Right ventricle myocardium superior (tissue), 1 donor: ENCODE results near the gene GSTM5. TPM values are rescaled to one million over a fixed set of nuclear protein-coding genes. Genes with fewer than 3 reads are reported as not detected.
A peak's percentile ranks its signal among the peaks of the same experiment; 100 is the strongest.
"Not testable (repeated sequence)": the region's sequence is repeated elsewhere in the genome, so short reads cannot be mapped to it uniquely, and the experiment has no call there.

ENCODE experiments used
- ATAC-seq: fragments of 200-7000 bp; cut with Tn5 transposase; one replicate; pipeline ENCODE4 v1.9.1; 2020; ENCODE audit warnings: mild to moderate bottlenecking; ENCODE audit not compliant: poor library complexity
- DNase-seq: peaks from one replicate; pipeline ENCODE4 v3.0.0-alpha.2; 2020
- intact Hi-C: fragments of 100-400 bp; cut with DNase I; formaldehyde crosslinking; loops from one replicate; pipeline ENCODE4 v1.11.2; 2022
- long read RNA-seq: library from polyadenylated mRNA; unstranded; transcript quantifications from one replicate; pipeline ENCODE4 v2.0.0, GENCODE V29; 2021
- total RNA-seq: library from RNA; stranded (reverse); fragmentation: NEBNext Ultra II Directional; extraction: Animal tissue kit (Norgen Biotek cat#: 25700); gene quantifications from one replicate; pipeline ENCODE4 v1.2.1, GENCODE V29; 2021
- donor health status: DM: no; HTN: yes; CAD: no; lungs with severe emphysema.

Gene GSTM5
- 2.6 TPM for total RNA-seq
- long read RNA-seq, partial matches to known transcripts, result 0 of 1 reads
- long read RNA-seq, other reads (novel, unspliced or antisense), result 0 of 1 reads

DNA sequence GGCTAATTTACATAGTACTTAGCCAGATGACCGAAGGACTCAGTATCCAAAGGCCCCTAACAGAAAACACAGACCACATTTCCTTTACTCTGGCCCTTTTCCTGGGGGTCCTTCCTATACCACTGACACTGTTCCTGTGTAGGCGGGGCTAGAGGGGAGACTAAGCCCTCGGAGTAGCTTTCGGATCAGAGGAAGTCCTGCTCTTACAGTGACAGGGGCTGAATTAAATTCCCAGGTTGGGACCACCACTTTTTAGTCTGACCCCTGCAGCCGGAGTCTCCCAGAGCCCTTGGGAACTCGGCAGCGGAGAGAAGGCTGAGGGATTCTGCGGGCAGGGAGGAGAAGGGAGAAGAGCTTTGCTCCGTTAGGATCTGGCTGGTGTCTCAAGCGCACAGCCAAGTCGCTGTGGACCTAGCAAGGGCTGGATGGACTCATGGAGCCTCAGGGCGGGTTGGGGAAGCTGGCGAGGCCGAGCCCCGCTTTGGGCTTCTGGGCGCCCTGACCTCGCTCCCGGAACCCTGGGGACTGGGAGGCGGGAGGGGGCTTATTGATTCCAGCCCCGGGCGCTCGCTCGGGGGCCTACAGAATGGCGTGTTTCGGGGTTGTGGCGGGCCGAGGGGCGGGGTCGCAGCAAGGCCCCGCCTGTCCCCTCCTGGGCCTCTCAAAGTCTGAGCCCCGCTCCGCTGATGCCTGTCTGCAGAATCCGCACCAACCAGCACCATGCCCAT is at the start of gene GSTM5:
TSS of gene GSTM5 (plus strand) at position 659 of the 728 bp plus-strand sequence. CDS start at position 721, 62 bp downstream.
- peak; percentile 80 for ATAC-seq
- intact Hi-C loops, result loop anchor here (10.0 kb wide), 1 partner anchor 53 kb away; the partner anchor contains the start of gene EPS8L3
- peak; percentile 61 for DNase-seq

DNA sequence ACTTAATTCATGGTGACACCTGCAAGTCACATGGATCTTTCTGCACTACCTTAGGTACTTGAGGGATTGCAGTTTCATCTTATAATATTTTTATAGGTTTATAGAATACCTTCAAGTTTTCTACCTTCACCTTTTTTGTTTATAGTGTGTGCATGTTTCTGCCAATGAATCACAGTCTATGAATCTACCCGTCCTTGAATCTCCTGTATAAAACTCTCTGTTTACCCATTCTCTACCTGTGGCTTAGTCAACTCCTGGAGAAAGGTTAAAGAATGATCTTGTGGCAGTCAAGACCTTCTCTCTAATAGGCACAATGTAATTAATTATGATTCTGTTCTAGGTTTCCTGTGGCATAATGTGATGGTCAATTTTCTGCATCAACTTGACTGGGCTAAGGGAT is 47.4 kb upstream of the GSTM5 start:
- intact Hi-C loops, result loop anchor here (5.0 kb wide), 1 partner anchor 103 kb away; no protein-coding TSS in a partner anchor
- no peak for ATAC-seq
- no peak for DNase-seq

DNA sequence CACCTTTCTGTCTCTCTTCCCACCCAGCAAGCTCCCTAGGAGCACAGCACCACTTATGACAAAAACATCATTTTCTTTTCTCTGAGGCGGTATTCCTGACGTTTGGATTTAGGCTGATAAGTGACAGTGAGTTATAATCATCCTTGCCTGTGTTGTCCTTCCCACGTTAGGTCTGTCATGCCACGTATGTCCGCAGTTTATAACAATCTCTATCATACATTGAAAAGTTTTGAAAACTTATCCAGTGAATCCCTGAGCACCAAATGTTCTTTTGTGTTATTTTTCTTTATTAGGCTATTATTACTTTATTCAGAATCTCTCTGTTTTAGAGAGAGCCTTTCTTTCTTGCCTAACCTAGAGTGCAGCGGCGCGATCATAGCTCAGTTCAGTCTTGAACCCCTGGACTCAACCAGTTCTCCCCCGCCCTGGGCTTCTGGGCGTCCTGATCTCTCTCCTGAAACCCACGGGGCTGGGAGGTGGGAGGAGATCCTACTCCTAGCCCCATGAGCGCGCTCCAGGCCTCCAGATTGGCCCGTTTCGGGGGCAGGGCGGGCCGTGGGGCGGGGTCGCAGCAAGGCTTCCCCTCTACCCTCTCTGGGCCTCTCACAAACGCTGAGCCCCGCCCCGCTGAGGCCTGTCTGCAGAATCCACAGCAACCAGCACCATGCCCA is 44.5 kb upstream of the GSTM5 start, which contains the start of gene GSTM2:
TSS of gene GSTM2 (plus strand) at position 606 of the 671 bp plus-strand sequence. CDS start at position 665, 59 bp downstream.
- DNase-seq, result peak; percentile 97
- ATAC-seq, result peak; percentile 99
- intact Hi-C loops, result loop anchor here (5.0 kb wide), 1 partner anchor 100 kb away; no protein-coding TSS in a partner anchor

DNA sequence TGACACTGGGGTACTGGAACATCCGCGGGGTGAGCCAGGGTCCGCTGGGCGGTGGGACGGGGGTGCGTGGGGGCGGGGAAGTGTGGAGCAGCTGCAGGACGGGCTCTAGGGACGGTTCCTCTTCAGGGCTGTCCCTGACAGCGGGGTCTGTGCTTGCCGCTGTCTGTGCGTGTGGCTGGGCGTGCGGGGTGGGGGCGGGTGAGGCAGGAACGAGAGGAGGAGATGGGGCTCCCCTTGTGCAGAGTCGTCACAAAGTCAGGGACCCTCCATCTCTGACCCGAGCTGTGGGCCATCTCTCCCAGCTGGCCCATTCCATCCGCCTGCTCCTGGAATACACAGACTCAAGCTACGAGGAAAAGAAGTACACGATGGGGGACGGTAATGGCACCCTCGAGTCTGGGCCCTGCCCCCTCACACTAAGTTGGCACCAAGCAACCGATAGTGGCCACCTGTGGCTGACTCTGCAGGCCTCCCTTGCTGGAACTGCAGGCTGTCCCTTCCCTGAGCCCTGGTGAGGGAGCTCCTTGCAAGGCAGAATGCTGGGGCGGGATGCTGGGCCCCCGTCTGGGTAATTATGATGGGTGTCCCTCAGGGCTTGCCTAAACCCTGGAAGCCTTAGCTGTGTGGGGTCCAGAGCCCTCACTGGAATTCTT is 43.8 kb upstream of the GSTM5 start:
- peak; percentile 31 for ATAC-seq
- intact Hi-C loops, result loop anchor here (5.0 kb wide), 1 partner anchor 99 kb away; no protein-coding TSS in a partner anchor

DNA sequence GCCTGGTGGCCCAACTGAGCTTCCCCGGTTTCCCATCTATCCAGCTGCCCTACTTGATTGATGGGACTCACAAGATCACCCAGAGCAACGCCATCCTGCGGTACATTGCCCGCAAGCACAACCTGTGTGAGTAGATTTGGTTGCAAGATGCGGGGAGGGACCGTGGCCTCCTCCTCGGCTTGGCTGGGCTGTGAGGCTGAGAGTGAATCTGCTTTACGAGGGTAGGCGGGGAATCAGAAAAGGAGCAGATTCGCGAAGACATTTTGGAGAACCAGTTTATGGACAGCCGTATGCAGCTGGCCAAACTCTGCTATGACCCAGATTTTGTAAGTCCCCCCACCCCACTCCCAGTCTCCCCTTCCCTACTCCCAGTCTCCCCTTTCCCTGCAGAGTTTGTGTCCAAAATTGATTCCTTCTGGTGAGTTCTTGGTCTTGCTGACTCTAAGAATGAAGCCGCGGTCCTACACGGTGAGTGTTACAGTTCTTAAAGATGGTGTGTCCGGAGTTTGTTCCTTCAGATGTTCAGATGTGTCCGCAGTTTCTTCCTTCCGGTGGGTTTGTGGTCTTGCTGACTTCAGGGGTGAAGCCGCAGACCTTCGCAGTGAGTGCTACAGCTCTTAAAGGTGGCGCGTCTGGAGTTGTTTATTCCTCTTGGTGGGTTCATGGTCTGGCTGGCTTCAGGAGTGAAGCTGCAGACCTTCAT is 42.7 kb upstream of the GSTM5 start:
- DNase-seq (no peak), ATAC-seq (no peak)
- intact Hi-C loops, result loop anchor here (5.0 kb wide), 1 partner anchor 98 kb away; no protein-coding TSS in a partner anchor

More for the DNA sequence above, 43.8 kb upstream of the GSTM5 start:
- no peak for DNase-seq

DNA sequence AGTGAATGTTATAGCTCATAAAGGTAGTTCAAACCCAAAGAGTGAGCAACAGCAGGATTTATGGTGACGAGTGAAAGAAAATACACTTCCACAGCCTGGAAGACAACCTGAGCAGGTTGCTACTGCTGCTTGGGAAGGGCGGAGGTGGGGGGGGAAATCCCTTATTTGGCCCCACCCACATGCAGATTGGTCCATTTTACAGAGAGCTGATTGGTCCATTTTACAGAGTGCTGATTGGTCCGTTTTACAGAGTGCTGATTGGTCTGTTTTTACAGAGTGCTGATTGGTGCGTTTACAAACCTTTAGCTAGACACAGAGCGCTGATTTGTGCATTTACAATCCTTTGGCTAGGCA is 42.1 kb upstream of the GSTM5 start:
- intact Hi-C loops, result loop anchor here (5.0 kb wide), 1 partner anchor 97 kb away; no protein-coding TSS in a partner anchor
- DNase-seq, ATAC-seq: not testable (repeated sequence)

DNA sequence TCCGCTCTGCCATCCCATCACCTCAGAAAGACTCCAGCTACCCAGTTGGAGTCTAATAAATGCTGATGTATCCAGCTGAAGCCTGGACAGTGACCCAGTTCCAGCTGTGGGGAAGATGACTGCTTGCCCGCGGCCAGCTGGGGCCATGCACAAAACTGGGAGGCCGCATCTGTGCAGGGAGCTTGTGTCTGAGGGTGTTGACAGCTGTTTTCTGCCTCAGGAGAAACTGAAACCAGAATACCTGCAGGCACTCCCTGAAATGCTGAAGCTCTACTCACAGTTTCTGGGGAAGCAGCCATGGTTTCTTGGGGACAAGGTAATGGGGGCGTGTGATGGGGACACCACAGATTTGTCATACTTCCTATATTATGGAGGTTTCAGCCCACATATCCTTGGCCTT is 41.0 kb upstream of the GSTM5 start:
- intact Hi-C loops, result no loop called here
- DNase-seq (no peak), ATAC-seq (no peak)

DNA sequence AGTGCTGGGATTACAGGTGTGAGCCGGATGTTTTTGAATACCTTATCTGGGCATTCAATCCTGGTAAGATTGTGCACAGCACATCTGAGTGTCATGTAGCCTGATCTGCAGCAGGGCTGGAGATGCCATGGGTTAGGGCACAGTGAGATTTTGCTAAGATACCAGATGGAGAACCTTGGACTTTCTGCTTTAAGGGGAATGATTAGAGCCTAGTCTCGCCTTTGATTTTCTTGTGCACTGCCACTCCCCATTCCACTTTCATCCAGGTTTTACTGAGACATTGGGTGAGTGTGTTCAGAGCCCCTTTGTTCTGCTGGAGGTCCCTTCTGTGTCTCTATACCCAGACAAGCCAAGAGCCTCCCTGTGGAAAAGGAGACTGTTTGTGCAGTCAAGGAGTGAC is 38.2 kb upstream of the GSTM5 start:
- DNase-seq, intact Hi-C loops, ATAC-seq: not testable (repeated sequence)

DNA sequence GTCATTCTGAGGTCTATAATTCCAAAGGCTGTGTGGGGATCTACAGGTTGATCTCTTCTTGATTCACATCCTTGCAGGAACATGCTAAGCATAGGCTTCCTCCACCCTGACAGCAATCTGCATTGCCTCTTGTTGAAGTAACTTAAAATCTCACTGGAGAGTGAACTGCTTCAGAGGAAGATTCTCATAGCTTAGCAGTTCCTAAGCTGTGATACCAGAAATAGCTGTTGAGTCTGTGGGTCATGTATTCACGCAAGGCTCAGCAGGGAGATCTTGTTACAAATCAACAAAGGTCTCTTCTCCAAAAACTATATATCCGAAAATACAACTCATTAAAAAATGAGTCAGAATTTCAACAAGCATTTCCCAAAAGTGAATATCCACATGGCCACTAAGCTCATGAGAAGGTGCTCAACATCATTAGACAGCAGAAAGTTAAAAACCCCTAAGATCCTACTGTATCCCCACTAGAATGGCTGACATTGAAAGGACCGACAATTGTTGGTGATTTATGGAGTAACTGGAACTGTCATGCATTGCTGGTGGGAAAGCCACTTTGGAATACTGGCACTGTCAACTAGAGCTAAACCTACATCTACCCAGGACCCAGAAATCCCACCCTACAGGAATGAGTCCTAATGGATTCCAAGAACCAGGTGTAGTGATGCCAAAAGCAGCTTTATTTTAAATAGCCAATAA is 35.2 kb upstream of the GSTM5 start:
- intact Hi-C loops, ATAC-seq, DNase-seq: not testable (repeated sequence)

DNA sequence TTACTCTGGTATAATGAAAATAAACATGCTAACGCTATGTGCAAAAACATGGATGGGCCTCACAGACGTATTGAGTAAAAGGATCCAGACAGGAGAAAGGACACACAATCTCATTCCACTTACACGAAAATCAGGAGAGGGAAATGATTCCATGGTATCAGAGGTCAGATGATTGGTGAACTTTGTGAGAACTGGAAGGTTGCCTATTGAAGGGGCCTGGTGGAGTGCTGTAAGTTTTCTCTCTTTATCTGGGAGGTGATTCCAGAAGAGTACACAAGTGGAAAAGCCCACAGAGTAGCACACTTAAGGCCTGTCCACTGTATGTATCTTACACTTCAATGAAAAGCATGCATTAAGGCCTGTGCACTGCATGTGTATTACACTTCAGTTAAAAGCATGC is 34.6 kb upstream of the GSTM5 start:
- ATAC-seq (peak; percentile 25), DNase-seq (no peak)
- intact Hi-C loops, result no loop called here

DNA sequence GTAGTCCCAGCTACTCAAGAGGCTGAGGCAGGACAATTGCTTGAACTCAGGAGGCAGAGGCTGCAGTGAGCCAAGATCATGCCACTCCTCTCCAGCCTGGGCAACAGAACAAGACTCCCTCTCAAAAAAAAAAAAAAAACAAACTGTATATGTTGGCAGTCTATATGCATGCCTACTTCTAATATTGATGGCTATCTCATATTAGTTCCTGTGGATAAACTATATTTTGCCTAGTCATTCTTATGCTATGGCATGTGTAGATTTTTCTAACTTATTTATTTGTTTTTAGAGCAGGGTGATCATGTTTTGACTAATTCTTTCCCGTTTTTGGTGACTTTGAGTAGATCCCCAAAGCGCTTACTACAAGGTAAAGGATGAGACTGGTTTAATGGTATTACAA is 33.4 kb upstream of the GSTM5 start:
- ATAC-seq, DNase-seq, intact Hi-C loops: not testable (repeated sequence)

DNA sequence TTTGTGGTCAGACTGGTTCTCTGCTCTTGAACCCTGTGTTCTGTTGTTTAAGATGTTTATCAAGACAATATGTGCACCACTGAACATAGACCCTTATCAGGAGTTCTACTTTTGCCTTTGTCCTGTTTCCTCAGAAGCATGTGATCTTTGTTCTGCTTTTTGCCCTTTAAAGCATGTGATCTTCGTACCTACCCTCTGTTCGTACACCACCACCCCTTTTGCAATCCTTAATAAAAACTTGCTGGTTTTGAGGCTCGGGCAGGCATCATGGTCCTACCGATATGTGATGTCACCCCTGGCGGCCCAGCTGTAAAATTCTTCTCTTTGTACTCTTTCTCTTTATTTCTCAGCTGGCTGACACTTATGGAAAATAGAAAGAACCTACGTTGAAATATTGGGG is 27.3 kb upstream of the GSTM5 start:
- DNase-seq, ATAC-seq, intact Hi-C loops: not testable (repeated sequence)

DNA sequence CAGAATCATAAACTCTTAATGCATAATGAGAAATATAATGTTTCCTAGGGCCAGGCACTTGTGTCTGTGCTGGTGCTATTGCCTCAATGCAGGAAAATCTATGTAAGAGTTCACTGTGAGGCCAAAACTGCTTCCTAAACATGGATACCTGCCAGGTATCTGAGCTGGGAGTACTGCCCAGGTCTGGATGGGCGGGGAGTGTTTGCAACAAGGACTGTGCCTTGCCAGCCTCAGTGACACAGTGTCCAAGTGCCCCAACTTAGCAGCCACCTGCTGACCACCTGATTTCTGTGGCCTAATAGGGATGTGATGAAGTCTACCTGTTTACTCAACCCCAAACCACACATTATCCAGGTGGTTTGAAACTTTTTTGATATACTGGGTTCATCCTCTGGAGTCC is 26.7 kb upstream of the GSTM5 start:
- DNase-seq, intact Hi-C loops, ATAC-seq: not testable (repeated sequence)

DNA sequence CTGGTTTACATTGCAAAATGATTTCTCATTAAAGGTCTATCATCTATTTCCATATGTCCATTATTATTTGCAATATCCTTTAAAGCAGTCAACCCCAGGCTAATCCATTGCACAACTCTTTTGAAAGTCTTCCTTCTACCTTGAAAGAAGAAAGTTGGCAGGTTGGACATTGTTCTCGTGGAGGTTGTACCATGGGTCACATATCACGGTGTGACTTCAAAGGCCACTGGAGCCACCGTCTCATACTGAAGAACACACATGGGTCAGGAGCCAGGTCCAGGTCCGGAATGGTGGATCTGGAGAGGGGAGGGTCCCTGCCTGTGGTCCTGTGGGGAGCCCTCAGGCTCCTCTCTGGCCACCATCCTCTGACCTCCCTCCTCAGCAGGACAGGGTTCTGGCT is 26.2 kb upstream of the GSTM5 start:
- ATAC-seq, intact Hi-C loops, DNase-seq: not testable (repeated sequence)

DNA sequence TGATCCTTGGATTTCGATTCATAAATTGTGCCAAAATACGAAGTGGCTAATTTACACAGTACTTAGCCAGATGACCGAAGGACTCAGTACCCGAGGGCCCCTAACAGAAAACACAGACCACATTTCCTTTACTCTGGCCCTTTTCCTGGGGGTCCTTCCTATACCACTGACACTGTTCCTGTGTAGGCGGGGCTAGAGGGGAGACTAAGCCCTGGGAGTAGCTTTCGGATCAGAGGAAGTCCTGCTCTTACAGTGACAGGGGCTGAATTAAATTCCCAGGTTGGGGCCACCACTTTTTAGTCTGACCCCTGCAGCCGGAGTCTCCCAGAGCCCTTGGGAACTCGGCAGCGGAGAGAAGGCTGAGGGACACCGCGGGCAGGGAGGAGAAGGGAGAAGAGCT is 24.9 kb upstream of the GSTM5 start:
- intact Hi-C loops, ATAC-seq: not testable (repeated sequence)

DNA sequence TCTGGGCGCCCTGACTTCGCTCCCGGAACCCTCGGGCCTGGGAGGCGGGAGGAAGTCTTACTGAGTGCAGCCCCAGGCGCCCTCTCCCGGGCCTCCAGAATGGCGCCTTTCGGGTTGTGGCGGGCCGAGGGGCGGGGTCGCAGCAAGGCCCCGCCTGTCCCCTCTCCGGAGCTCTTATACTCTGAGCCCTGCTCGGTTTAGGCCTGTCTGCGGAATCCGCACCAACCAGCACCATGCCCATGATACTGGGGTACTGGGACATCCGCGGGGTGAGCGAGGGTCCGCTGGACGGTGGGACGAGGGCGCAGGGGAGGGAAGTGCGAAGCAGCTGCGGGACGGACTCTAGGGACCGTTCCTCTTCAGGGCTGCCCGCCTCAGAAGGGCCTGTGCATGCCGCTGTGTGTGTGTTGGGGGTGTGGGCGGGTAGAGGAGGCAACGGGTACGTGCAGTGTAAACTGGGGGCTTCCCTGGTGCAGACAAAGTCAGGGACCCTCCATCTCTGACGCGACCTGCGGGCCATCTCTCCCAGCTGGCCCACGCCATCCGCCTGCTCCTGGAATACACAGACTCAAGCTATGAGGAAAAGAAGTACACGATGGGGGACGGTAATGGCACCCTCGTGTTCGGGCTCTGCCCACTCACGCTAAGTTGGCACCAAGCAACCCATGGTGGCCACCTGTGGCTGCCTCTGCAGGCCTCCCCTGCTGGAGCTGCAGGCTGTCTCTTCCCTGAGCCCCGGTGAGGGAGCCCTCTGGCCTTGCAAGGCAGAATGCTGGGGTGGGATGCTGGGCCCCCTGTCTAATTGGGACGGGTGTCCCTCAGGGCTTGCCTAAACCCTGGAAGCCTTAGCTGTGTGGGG is 24.2 kb upstream of the GSTM5 start, which contains the start of gene GSTM1:
TSS of gene GSTM1 (plus strand) at position 177 of the 859 bp plus-strand sequence. CDS start at position 234, 57 bp downstream.
- intact Hi-C loops, result no loop called here
- no peak for DNase-seq
- no peak for ATAC-seq

More for the DNA sequence above, 24.9 kb upstream of the GSTM5 start:
- DNase-seq, result not testable (repeated sequence)
